Colon (tissue), 2 donors: Measurements from ENCODE around the gene SLC5A11.
"Not testable (repeated sequence)": the region's sequence is repeated elsewhere in the genome, so short reads cannot be mapped to it uniquely, and the experiment has no call there.

ENCODE experiments used
- FAIRE-seq: peaks from 2 replicates; lab custom pipeline; 2012; peaks lifted over from hg19 to GRCh38; lab: Jason Lieb, UNC
- donor health status: control.
- donor health status: control.

The SLC5A11 gene

DNA sequence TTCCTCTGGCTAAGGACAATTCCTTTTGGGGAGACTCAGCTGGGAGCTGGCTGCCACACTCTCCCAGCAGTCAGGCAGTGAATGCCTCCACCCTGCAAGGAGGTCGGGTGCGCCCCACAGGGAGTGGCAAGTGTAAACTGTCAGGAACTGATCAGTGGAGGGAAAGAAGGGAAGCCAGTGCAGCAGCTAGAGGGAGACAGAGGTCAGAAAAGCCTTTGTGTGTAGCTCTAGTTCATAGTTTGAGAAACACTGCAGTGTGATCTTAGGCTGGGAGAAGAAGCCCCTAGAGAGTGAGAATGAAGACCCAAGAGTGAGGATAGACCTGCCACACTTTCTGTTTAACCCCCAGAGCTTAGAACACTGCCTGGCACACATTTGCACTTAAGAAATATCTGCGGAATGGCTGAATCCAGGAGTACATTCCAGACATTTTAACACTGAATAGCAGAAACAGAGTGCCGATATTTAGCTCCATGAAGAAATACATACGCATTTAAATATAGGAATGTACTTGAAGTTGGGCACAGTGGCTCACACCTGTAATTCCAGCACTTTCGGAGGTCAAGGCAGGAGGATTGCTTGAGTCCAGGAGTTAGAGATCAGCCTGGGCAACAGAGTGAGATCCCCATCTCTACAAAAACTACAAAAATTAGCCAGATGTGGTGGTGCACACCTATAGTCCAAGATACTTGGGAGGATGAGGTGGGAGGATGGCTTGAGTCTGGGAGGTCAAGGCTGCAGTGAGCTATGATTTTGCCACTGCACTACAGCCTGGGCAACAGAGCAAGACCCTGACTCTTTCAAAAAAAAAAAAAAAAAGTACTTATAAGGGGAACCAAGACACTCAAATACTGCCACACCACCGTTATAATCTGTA, 11.1 kb upstream of the SLC5A11 start:
- no peak for FAIRE-seq

DNA sequence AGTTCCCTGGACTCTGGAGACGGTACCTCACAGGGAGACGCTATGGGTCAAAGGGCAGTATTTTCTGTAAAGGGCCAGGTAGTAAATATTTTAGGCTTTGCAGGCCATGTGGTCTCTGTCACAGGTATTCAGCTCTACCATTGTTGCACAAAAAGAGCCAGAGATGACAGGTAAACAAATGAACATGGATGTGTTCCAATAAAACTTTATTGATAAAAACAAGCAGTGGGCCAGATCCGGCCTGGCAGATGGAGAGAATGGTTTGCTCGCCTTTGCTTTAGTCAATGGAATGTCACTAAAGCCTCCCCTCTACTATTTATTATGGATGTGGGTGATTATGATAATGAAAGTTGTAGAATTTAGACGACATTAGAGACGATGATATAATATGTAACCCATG, 8.9 kb upstream of the SLC5A11 start:
- no peak for FAIRE-seq

GRCh38 chr16:24837969-24838368, 7.8 kb upstream of the SLC5A11 start:
- FAIRE-seq: no peak

DNA sequence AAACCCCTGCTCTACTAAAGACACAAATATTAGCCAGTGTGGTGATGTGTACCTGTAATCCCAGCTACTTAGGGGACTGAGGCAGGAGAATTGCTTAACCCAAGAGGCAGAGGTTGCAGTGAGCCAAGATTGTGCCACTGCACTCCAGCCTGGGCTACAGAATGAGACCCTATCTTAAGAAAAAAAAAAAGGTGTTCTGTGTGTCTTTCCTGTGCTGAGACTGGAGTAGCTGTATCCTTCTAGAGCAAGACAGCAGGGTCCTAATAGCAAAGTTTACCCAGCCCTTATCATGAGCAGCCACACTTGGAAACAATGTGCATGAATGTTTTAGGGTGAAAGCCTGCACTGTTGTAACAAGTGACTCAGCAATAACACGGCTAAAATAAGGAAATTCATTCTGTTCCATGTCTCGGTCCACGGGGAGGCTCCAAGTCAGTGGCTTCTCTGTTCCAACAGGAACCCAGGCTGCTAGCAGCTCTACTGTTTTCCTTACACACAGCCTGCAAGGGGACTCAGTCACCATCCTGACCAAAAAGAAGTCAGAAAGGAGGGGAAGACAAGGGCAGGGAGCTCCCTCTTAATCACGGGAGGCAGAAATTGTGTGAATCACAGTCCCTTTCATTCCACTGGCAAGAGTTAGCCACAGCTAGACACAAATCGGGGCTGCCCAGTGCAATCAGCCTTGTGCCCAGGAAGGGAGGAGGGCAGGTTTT, 7.1 kb upstream of the SLC5A11 start:
- no peak for FAIRE-seq

DNA sequence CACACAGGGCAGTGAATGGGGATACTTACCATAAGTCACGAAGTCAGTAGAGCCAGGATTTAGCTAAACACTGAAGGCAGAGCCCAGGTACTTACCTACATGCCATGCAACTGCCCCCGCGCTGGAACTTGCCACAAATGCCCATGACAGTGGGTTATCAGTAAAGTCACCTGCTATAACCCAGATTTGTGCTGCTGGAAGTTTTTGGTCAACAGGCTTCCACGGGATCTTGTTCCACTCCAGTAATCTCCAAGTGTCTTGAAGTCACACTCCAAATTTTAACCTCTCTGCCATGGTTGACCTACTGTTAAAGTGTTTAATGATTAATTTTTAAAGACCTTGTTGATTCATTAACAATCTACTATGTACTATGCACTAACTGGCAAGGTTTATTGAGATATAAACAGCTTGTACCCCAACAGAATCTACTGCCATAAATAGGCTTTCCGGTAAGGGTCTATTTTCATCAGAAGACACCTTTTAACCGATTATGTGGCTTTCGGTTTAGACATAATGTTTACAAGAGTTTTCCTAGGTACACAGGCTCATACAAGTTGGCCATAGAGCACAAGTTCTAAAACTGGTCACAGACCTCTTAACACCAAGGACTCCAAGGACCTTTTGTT, 6.3 kb upstream of the SLC5A11 start:
- no peak for FAIRE-seq

DNA sequence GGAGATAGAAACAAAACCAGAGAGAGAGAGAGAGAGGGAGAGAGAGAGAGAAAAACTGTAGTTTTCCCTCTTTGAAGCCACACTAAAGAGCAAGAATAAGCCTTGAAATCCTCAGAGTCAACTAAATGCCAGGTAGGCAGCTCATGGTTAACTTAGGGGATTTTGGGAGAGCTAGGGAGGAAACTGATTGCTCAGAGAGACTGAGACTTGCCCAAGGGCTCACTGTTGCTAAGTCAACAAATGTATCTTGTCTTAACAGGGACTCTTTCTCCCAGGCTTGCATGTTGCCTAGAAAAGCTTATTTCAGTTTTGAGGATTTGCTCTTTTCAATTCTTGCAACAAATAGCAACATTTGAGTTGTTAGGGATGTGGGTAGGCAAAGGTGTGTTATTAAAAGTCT, 4.5 kb upstream of the SLC5A11 start:
- no peak for FAIRE-seq

- FAIRE-seq: no peak
Observed at GRCh38 chr16:24844101-24845030, 1.4 kb upstream of the SLC5A11 start.

GRCh38 chr16:24845031-24845365, 765 bp upstream of the SLC5A11 start:
- not testable (repeated sequence) for FAIRE-seq

GRCh38 chr16:24846548-24847357, 990 bp downstream of the SLC5A11 start:
- no peak for FAIRE-seq

DNA sequence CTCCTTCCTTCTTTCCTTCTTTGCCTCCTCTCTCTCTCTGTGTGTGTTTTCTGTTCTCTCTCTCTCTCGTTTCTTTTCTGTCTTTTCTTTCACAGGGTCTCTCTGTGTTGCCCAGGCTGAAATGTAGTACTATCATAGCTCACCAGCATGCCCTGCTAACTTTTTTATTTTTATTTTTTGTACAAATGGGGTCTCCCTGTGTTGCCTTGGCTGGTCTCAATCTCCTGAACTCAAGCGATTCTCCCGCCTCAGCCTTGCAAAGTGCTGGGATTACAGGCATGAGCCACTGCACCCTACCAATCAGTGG, 1.5 kb downstream of the SLC5A11 start:
- no peak for FAIRE-seq

GRCh38 chr16:24848065-24848464, 2.3 kb downstream of the SLC5A11 start:
- FAIRE-seq: no peak

GRCh38 chr16:24849641-24850040, 3.9 kb downstream of the SLC5A11 start:
- FAIRE-seq: no peak

GRCh38 chr16:24850289-24850938, 4.7 kb downstream of the SLC5A11 start:
- no peak for FAIRE-seq

- FAIRE-seq: no peak
Observed at GRCh38 chr16:24851700-24852099, 5.9 kb downstream of the SLC5A11 start.

- FAIRE-seq: no peak
Observed at GRCh38 chr16:24852281-24852721, 6.5 kb downstream of the SLC5A11 start.

DNA sequence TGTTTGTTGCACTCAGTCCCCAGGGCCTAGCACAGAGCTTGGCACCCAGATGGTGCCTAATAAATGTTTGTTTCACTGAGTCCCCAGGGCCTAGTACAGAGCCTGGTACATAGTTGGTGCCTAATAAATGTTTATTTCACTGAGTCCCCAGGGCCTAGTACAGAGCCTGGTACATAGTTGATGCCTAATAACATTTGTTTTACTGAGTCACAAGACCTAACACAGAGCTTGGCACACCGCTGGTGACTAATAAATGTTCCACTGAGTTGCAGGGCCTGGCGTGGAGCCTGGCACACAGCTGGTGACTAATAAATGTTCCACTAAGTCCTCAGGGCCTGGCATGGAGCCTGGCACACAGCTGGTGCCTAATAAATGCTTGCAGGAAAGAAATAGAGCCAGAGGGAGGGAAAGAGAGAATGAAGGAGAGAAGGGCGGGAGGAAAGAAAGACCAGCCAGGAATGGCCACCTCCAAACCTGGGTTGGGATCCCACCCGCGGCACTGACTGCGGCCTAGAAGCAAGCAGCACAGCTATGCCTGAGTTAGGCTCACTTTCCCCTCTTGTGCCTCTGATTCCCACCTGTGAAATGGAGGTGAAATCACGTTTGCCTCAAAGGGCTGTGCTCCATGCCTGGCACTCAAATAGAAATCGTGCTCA, 7.5 kb downstream of the SLC5A11 start:
- FAIRE-seq: no peak

DNA sequence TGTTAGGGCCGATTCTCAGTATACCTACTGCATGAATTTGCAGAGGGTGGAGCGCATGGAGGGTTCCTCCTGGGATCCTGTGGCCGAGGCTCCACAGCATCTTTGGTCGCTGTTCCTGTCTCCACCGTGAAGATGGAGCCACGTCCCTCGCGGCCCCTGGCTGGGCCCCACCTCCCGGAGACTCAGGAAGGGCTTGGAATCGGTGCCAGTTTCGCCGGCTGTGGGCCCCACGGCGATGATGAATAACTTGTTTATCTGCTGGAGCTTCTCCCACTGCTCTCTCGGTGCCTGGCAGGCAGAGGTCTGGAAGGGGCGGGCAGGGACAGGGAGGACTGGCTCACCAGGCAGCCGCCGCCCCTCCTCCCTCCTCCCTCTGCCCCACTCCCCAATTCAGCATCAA, 8.1 kb downstream of the SLC5A11 start:
- FAIRE-seq: no peak

- no peak for FAIRE-seq
Observed at GRCh38 chr16:24854607-24855171, 8.9 kb downstream of the SLC5A11 start.

DNA sequence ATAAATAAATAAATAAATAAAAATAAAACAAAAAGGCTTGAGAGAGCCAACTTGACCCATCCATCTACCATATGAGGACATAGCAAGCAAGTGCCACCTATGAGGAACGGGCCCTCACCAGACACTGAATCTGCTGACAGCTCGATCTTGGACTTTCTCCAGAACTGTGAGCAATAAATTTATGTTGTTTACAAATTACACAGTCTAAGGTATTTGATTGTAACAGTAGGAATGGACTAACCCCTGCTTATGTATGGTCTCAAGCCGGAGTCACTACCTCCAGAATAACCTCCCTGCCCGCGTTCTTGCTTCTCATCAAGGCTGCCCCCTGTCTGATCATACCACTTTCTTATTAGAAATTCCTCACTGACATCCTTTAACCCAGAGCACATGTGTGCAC, 9.9 kb downstream of the SLC5A11 start:
- no peak for FAIRE-seq

DNA sequence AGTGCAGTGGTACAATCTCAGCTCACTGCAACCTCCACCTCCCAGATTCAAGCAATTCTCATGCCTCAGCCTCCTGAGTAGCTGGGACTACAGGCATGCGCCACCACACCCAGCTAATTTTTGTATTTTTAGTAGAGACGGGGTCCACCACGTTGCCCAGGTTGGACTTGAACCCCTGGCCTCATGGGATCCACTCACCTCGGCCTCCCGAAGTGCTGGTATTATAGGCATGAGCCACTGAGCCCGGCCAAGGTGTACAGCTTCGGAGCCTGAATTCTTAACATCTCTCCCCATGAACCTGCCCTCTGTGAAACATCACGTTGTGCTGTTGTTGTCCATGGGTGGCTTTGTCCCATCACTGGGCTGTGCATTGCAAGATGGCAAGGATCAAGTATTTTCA, 11.1 kb downstream of the SLC5A11 start:
- FAIRE-seq: not testable (repeated sequence)
